ENCODE measurements around the gene ENOX1.
A peak's percentile ranks its signal among the peaks of the same experiment; 100 is the strongest.

The ENOX1 gene

DNA sequence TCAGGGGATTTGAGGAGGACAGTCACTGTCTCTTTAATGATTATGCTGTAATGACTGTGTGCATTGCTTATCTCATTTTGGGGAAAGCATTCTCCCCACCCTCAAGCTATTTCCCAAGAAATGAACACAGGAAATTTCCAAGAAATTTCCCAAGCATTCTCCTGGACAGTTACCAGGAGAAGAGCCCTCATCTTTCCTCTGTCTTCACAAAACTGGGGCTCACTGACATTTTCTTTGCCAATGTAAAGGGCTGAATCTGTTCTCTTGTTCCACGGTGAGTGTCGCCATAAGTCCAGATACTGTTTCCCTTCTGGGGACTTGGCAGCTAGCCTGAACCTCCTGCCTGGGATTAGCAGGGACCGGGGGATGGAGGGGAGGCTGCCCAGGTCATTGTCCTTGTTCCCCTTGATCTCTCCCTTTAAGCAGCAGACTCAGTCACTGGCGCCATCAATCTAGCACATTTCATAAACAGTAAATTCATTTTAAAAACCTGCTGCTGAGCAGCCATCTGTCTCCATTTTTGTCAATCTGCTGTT is 590.6 kb downstream of the ENOX1 start:
- no peak overlapping the region for H3K4me3 ChIP-seq (ENCODE audit: low read depth, low read length)
- no peak for DNase-seq (ENCODE audit: low read depth)
- TF ChIP-seq, protein P1, sequence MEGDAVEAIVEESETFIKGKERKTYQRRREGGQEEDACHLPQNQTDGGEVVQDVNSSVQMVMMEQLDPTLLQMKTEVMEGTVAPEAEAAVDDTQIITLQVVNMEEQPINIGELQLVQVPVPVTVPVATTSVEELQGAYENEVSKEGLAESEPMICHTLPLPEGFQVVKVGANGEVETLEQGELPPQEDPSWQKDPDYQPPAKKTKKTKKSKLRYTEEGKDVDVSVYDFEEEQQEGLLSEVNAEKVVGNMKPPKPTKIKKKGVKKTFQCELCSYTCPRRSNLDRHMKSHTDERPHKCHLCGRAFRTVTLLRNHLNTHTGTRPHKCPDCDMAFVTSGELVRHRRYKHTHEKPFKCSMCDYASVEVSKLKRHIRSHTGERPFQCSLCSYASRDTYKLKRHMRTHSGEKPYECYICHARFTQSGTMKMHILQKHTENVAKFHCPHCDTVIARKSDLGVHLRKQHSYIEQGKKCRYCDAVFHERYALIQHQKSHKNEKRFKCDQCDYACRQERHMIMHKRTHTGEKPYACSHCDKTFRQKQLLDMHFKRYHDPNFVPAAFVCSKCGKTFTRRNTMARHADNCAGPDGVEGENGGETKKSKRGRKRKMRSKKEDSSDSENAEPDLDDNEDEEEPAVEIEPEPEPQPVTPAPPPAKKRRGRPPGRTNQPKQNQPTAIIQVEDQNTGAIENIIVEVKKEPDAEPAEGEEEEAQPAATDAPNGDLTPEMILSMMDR (IDR thresholded peaks at IDR 0.05; ENCODE audit: low read depth, low read length, missing control alignments) = no peak

DNA sequence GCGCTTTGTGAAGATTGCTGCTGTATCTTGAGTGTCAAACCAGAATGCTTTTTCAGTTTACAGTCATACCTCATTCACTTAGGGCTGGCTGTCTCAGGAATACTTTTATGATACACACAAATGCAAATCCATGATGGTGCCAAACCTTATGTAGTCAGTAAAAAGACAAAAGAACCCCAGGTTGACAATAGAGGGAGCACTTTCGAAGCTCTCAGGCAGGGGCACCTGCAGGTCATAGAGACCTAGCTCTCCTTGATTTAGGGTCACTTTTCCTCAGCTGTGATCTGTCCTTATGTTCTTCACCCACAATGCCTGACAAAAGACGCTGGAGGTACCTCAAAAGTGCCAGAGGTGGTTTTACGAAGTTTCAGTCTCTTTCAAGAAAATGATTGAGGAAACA is 591.2 kb downstream of the ENOX1 start:
- TF ChIP-seq, protein P1 (IDR thresholded peaks at IDR 0.05; ENCODE audit: low read depth, low read length, missing control alignments) = peak; percentile 43
- no peak overlapping the region for H3K4me3 ChIP-seq (ENCODE audit: low read depth, low read length)
- DNase-seq (ENCODE audit: low read depth) = no peak

DNA sequence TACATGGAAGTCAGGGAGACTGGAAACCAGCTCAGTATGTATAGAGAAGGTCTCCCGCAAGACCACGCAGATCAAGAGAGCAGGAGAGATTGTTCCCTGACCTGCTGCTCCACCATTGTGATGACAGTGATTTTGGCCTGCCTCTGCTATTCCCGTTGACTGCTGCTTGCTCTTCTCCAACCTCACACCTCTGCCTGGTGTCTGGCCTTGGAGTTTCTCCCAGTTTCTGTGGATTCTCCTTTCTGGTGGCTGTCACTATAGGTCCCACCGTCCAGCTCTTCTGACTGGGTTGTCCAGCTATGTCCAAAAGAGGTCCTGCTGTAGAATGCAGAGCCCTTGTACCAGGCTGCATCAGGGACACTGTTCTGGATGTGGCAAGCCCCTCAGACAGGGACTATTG is 591.7 kb downstream of the ENOX1 start:
- DNase-seq (ENCODE audit: low read depth) = no peak
- TF ChIP-seq, protein P1 (IDR thresholded peaks at IDR 0.05; ENCODE audit: low read depth, low read length, missing control alignments) = no peak
- H3K4me3 ChIP-seq (ENCODE audit: low read depth, low read length) = no peak overlapping the region

DNA sequence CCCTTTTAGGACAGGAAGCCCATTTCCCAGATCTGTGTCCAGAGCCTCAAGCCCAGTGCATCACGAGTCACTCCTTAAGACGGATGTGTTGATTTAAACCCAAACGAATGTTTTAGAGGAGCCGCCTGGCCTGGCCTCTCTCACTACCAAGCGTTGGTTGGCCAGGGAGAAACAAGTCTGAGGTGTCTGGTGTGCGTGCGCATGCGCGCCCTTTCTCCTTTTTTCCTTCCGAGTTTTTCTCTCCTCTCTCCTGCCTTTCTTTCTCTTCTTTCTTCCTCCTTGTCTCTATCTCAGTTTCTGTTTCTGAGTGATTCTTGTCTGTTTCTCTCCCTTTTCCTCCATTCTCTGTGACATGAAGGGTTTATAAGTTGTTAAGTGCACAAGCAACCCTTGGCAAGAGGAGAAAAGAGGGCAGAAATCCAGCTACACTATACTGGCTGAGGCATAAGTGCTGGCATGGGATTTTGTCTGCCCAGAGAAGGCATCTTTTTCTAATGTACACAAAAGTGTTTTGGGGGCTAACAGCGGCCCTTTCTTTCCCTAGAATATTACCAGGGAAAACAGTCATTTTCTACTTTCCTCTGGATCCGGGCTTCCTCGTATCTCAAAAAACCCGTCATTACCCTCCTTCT is 592.9 kb downstream of the ENOX1 start:
- H3K4me3 ChIP-seq (ENCODE audit: low read depth, low read length) = no peak overlapping the region
- DNase-seq (ENCODE audit: low read depth) = no peak
- TF ChIP-seq, protein P1 (IDR thresholded peaks at IDR 0.05; ENCODE audit: low read depth, low read length, missing control alignments) = no peak

DNA sequence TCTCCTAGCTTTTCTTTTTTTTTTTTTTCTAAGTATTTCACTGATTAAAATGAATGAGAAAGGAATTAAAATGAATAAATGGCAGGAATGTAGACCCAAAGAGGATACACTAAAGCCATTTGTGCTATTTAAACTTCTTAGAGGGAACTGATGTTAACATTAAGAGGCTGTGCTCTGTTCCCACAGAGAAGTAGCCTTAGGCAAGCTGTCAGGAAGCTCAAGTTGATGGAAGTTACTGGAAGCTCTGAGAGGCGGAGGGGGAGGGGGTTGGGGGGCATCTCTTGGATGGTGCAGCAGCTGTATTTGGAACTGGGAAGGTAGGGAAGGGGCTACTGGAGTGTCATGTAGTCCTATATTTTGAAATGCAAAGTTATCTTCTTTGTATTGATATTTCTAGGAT is 595.2 kb downstream of the ENOX1 start:
- no peak for DNase-seq (ENCODE audit: low read depth)
- TF ChIP-seq, protein P1 (IDR thresholded peaks at IDR 0.05; ENCODE audit: low read depth, low read length, missing control alignments) = no peak
- no peak overlapping the region for H3K4me3 ChIP-seq (ENCODE audit: low read depth, low read length)

DNA sequence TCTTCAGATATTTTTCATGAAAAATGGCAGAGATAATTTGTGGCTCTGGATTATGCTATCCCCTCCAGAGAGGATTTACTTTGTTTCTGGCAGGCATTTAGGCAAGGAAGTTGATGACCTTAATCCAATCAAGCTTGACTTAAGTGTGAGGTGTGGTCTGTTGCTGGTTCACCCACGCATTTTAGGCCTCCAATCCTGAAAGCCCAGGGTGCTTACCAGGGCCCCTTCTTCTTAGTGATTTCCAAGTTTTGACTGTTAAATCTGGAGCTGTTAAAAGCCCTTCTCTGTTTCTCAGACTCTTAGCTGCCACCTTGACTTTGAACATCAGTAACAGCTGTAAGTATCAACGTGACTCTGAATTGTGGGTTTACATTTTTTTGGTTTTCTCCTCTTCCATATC is 601.5 kb downstream of the ENOX1 start:
- TF ChIP-seq, protein P1 (IDR thresholded peaks at IDR 0.05; ENCODE audit: low read depth, low read length, missing control alignments) = no peak
- no peak for DNase-seq (ENCODE audit: low read depth)
- no peak overlapping the region for H3K4me3 ChIP-seq (ENCODE audit: low read depth, low read length)

DNA sequence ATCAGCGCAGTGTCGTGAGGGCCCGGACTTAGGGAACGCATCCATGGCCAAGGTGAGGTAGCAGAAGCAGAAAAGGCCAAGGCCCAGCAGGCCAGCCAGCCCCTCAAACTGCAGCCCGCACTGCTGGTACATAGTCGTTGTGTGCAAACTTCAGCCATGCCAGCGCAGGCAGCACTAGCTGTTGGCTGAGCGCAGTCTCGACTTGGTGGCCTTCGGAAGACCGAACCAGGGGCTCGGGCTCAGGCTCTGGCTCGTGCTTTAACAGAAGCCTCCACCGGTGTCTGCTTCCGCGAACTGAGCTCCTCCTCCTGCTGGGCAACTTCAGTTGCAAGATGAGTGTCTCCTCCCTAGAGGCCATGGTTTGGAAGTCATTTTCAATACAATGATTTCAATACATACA is 605.9 kb downstream of the ENOX1 start:
- no peak for DNase-seq (ENCODE audit: low read depth)
- TF ChIP-seq, protein P1 (IDR thresholded peaks at IDR 0.05; ENCODE audit: low read depth, low read length, missing control alignments) = no peak
- no peak overlapping the region for H3K4me3 ChIP-seq (ENCODE audit: low read depth, low read length)

All from GM12864 (cell line).